HEK293T (cell line): ENCODE measurements around the gene TCF23.

Experiments used
- BHLHE40 ChIP-seq: fragments of 450-650 bp; IDR thresholded peaks from 2 replicates; pipeline ENCODE4 v1.6.1; 2016; ENCODE audit warnings: mild to moderate bottlenecking, moderate library complexity, borderline replicate concordance
- FOXK2 ChIP-seq: fragments of 450-650 bp; IDR thresholded peaks from 2 replicates; pipeline ENCODE4 v1.6.1; 2016; ENCODE audit warnings: mild to moderate bottlenecking
- FOXM1 ChIP-seq: fragments of 450-650 bp; IDR thresholded peaks from 2 replicates; pipeline ENCODE4 v1.6.1; 2017; ENCODE audit warnings: mild to moderate bottlenecking, borderline replicate concordance
- LEF1 ChIP-seq: fragments of 450-650 bp; IDR thresholded peaks from 2 replicates; pipeline ENCODE4 v1.6.1; 2017; ENCODE audit warnings: mild to moderate bottlenecking, borderline replicate concordance
- NFRKB ChIP-seq: fragments of 450-650 bp; IDR thresholded peaks from 2 replicates; pipeline ENCODE4 v1.6.1; 2016; ENCODE audit warnings: mild to moderate bottlenecking, moderate library complexity
- SP1 ChIP-seq: fragments of 450-650 bp; IDR thresholded peaks from 2 replicates; pipeline ENCODE4 v1.6.1; 2017
- SUZ12 ChIP-seq: fragments of 450-650 bp; IDR thresholded peaks from 2 replicates; pipeline ENCODE4 v1.6.1; 2016; ENCODE audit warnings: mild to moderate bottlenecking
- TARDBP ChIP-seq: fragments of 450-650 bp; IDR thresholded peaks from 2 replicates; pipeline ENCODE4 v1.6.1; 2016

GRCh38 chr2:27152102-27152795 is 3.4 kb downstream of the TCF23 start:
- TF ChIP-seq BHLHE40 (no peak), SUZ12 (no peak), SP1 (no peak), NFRKB (no peak), LEF1 (no peak), FOXK2 (no peak), FOXM1 (no peak), TARDBP (no peak)
